GM20000 (cell line): ENCODE results near the gene CCDC63.

Experiments
- DNase-seq: peaks from one replicate; pipeline ENCODE4 v3.0.0; 2012; ENCODE audit warnings: low spot score
- TF ChIP-seq, protein P1 (sequence below): IDR thresholded peaks from 2 replicates; pipeline ENCODE4 v1.5.1; 2012; ENCODE audit warnings: mild to moderate bottlenecking, control low read depth; ENCODE audit errors: extremely low read depth, missing control alignments

Gene CCDC63

DNA sequence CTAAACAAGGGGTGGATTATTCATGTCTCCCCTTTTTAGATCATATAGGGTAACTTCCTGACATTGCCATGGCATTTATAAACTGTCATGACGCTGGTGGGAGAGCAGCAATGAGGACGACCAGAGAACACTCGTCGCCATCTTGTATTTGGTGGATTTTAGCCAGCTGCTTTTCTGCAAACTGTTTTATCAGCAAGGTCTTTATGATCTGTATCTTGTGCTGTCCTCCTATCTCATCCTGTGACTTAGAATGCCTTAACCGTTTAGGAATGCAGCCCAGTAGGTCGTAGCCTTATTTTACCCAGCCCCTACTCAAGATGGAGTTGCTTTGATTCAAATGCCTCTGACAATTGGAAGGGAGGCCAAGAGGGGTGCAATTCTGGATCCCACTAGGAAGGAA is 5.8 kb upstream of the CCDC63 start:
- DNase-seq, result no peak
- TF ChIP-seq, protein P1, sequence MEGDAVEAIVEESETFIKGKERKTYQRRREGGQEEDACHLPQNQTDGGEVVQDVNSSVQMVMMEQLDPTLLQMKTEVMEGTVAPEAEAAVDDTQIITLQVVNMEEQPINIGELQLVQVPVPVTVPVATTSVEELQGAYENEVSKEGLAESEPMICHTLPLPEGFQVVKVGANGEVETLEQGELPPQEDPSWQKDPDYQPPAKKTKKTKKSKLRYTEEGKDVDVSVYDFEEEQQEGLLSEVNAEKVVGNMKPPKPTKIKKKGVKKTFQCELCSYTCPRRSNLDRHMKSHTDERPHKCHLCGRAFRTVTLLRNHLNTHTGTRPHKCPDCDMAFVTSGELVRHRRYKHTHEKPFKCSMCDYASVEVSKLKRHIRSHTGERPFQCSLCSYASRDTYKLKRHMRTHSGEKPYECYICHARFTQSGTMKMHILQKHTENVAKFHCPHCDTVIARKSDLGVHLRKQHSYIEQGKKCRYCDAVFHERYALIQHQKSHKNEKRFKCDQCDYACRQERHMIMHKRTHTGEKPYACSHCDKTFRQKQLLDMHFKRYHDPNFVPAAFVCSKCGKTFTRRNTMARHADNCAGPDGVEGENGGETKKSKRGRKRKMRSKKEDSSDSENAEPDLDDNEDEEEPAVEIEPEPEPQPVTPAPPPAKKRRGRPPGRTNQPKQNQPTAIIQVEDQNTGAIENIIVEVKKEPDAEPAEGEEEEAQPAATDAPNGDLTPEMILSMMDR, result no peak

- TF ChIP-seq, protein P1, result no peak
- no peak for DNase-seq
These were observed 2.7 kb upstream of the CCDC63 start for GRCh38 chr12:110844131-110844530.

GRCh38 chr12:110844551-110845338 is 2.0 kb upstream of the CCDC63 start:
- TF ChIP-seq, protein P1, result no peak
- DNase-seq, result no peak

DNA sequence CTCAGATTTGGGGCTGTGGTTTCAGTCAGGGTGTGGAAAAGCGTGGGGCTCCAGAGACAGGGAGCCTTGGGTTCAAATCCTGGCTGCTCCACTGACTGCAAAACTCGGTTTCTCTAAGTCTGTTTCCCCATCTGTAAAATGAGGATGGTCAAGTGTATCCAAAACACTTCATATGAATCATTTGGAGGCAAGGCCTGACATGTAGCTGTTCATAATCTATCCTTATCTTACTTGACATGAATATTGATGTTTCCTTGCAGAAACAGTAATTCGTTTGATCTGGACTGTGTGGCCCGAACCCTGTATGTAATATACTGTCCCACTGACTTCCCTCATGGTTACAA is 1.5 kb upstream of the CCDC63 start:
- TF ChIP-seq, protein P1, result no peak
- DNase-seq, result no peak

GRCh38 chr12:110848314-110848923 is 1.6 kb downstream of the CCDC63 start:
- no peak for DNase-seq
- TF ChIP-seq, protein P1, result no peak

- no peak for DNase-seq
- TF ChIP-seq, protein P1, result no peak
These were observed 2.4 kb downstream of the CCDC63 start for GRCh38 chr12:110849221-110849620.

DNA sequence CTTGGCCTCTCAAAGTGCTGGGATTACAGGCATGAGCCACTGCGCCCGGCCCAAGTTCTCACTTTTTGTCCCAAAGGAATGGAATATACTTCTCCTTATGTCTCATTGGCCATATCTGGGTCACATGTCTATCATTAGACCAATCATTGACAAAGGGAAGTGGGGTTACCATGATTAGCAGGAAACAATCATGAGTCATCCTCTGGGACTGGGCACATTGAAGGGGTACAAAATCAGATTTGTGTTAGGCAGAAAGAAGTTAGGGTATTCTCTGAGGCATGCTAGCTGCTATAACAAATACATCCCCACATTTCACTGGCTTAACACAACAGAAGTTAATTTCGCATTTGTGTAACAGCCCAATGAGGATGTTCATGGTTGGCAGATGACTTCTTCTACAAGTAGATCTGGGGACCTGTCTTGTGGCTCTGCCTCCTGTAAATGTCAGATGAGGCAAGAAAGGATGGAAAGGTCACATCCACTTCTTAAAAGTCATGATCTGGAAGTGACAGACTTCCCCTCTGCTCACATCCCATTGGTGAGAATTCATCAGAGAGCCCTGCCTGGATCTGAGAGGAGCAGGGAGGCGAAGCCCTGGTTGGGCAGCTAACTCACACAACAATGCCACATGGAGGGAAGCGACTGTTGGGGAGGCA is 3.1 kb downstream of the CCDC63 start:
- no peak for DNase-seq
- TF ChIP-seq, protein P1, result no peak
